Kidney (tissue), 14 donors: Measurements from ENCODE around the gene LURAP1L. TPM values are rescaled to one million over a fixed set of nuclear protein-coding genes. Genes with fewer than 3 reads are reported as not detected.
A peak's percentile ranks its signal among the peaks of the same experiment; 100 is the strongest.

ENCODE experiments used
- DNase-seq, 5 donors: peaks; one replicate each; pipeline ENCODE4 v3.0.0-alpha.2; 2013 to 2020
- FAIRE-seq: peaks from 2 replicates; lab custom pipeline; 2012; peaks lifted over from hg19 to GRCh38; lab: Jason Lieb, UNC
- H3K27ac ChIP-seq, 2 donors: one replicate each; pipeline ENCODE4 v1.7.0; 2013; ENCODE audit warnings: low read depth in 2 of 2, low read length in 2 of 2, inconsistent platforms in 1 of 2
- H3K27me3 ChIP-seq: one replicate; pipeline ENCODE4 v1.7.1; 2013; ENCODE audit warnings: low read length, inconsistent platforms; ENCODE audit not compliant: control insufficient read depth, insufficient read depth
- H3K36me3 ChIP-seq, 3 donors: one replicate each; pipeline versions ENCODE4 v1.7.0 to v1.7.1; 2013; ENCODE audit warnings: low read length in 3 of 3, control low read depth in 1 of 3, inconsistent platforms in 1 of 3; ENCODE audit not compliant: insufficient read depth in 3 of 3, control insufficient read depth in 2 of 3
- H3K4me1 ChIP-seq, 3 donors: one replicate each; pipeline versions ENCODE4 v1.7.0 to v1.7.1; 2013; ENCODE audit warnings: low read length in 3 of 3, inconsistent platforms in 1 of 3, low read depth in 1 of 3; ENCODE audit not compliant: control insufficient read depth in 2 of 3, insufficient read depth in 2 of 3
- H3K4me3 ChIP-seq, 3 donors: one replicate each; pipeline versions ENCODE4 v1.7.0 to v1.8.1; 2013; ENCODE audit warnings: low read length in 3 of 3, control low read depth in 1 of 3, inconsistent platforms in 1 of 3
- H3K9ac ChIP-seq, 3 donors: one replicate each; pipeline versions ENCODE4 v1.7.0 to v1.7.1; 2013; ENCODE audit warnings: low read length in 3 of 3, control low read depth in 1 of 3, inconsistent platforms in 1 of 3
- H3K9me3 ChIP-seq, 3 donors: one replicate each; pipeline versions ENCODE4 v1.7.0 to v1.7.1; 2013; ENCODE audit warnings: low read length in 3 of 3, control low read depth in 1 of 3, inconsistent platforms in 1 of 3; ENCODE audit not compliant: control insufficient read depth in 2 of 3, insufficient read depth in 1 of 3
- CTCF ChIP-seq: IDR thresholded peaks from 3 replicates; pipeline ENCODE4 v1.5.1; 2012; ENCODE audit warnings: mild to moderate bottlenecking, moderate library complexity, borderline replicate concordance; ENCODE audit not compliant: insufficient read depth; ENCODE audit errors: extremely low read depth
- intact Hi-C: fragments of 100-400 bp; cut with DNase I; formaldehyde crosslinking; loops from one replicate; pipeline ENCODE4 v1.11.1; 2022
- polyA plus RNA-seq: library from polyadenylated mRNA; stranded (reverse); fragments of 350-450 nt; fragmentation: Illumina TruSeq; extraction: RNeasy Lipid Tissue Mini Kit (QIAGEN cat#74804); gene quantifications from one replicate; pipeline ENCODE4 v1.2.3, GENCODE V29; 2014; ENCODE audit warnings: low read depth, low replicate concordance; ENCODE audit not compliant: insufficient read depth
- total RNA-seq: library from RNA; stranded (reverse); fragmentation: NEBNext Ultra II Directional; extraction: Animal tissue kit (Norgen Biotek cat#: 25700); gene quantifications from one replicate; pipeline ENCODE4 v1.2.1, GENCODE V29; 2021
- donor health status: control.
- donor health status: control.
- donor health status: control.
- donor health status: control.
- donor health status: control.
- donor health status: DM: yes; HTN: yes; CAD: no.
- donor health status: Normal renal cell carcinoma (clear cell type).

Gene LURAP1L
- total and polyA plus RNA-seq, 2 donors from 2014 or later = 3.8 to 11.1 TPM

DNA sequence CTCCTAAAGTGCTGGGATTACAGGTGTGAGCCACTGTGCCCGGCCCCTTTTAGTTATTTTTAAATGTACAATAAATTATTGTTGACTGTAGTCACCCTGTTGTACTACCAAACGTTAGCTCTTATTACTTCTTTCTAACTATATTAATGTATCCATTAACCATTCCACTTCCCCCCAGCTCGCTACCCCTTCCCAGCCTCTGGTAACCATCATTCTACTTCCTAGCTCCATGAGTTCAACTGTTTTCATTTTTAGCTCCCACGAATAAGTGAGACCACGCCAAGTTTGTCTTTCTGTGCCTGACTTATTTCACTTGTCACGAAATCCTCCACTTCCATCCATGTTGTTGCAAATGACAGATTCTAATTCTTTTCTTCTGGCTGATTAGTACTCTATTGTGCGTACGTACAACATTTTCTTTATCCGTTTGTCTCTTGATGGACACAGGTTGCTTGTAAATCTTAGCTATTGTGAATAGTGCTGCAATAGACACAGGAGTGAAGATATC is 6.5 kb downstream of the LURAP1L start:
- no peak for TF ChIP-seq CTCF
- H3K9me3 ChIP-seq = peaks cover 0 to 7% (median 0%) of the 10 kb centered on the region in 3 donors
- intact Hi-C loops = no loop called here
- H3K9ac ChIP-seq = no peak overlapping the region
- peaks cover 0 to 3% (median 0%) of the 10 kb centered on the region in 3 donors for H3K4me1 ChIP-seq
- H3K27me3 ChIP-seq = no peaks in the 10 kb centered on the region
- DNase-seq (no peak), FAIRE-seq (no peak)
- H3K36me3 ChIP-seq = no peaks in the 10 kb centered on the region
- H3K4me3 ChIP-seq = no peak overlapping the region
- H3K27ac ChIP-seq = no peak overlapping the region

GRCh38 chr9:12783767-12784460 is 9.1 kb downstream of the LURAP1L start:
- TF ChIP-seq CTCF = no peak
- no peak overlapping the region for H3K9ac ChIP-seq
- no peak for DNase-seq
- H3K9me3 ChIP-seq = peaks cover 0 to 7% (median 0%) of the 10 kb centered on the region in 3 donors
- no peaks in the 10 kb centered on the region for H3K4me1 ChIP-seq
- H3K36me3 ChIP-seq = no peaks in the 10 kb centered on the region
- intact Hi-C loops = no loop called here
- no peak overlapping the region for H3K27ac ChIP-seq
- no peak for FAIRE-seq
- no peaks in the 10 kb centered on the region for H3K27me3 ChIP-seq
- H3K4me3 ChIP-seq = no peak overlapping the region

GRCh38 chr9:12784461-12785259 is 9.8 kb downstream of the LURAP1L start:
- H3K4me3 ChIP-seq = no peak overlapping the region

More at GRCh38 chr9:12784461-12785259, 9.8 kb downstream of the LURAP1L start:
- peaks cover 0 to 7% (median 0%) of the 10 kb centered on the region in 3 donors for H3K9me3 ChIP-seq
- H3K27me3 ChIP-seq = no peaks in the 10 kb centered on the region
- intact Hi-C loops = no loop called here
- TF ChIP-seq CTCF = no peak
- H3K9ac ChIP-seq = no peak overlapping the region
- H3K27ac ChIP-seq = no peak overlapping the region
- no peaks in the 10 kb centered on the region for H3K36me3 ChIP-seq
- FAIRE-seq = no peak
- no peaks in the 10 kb centered on the region for H3K4me1 ChIP-seq
- DNase-seq = peak in 1 of 5 donors; percentile 62
